NCI-H524 (cell line): ENCODE data around the gene MMP23B.
"Not testable (repeated sequence)": the region's sequence is repeated elsewhere in the genome, so short reads cannot be mapped to it uniquely, and the experiment has no call there.

Experiments
- DNase-seq, 2 experiments: peaks; one replicate each; lab custom pipeline; 2025; lab: John Stamatoyannopoulos, UW

The MMP23B gene

DNA sequence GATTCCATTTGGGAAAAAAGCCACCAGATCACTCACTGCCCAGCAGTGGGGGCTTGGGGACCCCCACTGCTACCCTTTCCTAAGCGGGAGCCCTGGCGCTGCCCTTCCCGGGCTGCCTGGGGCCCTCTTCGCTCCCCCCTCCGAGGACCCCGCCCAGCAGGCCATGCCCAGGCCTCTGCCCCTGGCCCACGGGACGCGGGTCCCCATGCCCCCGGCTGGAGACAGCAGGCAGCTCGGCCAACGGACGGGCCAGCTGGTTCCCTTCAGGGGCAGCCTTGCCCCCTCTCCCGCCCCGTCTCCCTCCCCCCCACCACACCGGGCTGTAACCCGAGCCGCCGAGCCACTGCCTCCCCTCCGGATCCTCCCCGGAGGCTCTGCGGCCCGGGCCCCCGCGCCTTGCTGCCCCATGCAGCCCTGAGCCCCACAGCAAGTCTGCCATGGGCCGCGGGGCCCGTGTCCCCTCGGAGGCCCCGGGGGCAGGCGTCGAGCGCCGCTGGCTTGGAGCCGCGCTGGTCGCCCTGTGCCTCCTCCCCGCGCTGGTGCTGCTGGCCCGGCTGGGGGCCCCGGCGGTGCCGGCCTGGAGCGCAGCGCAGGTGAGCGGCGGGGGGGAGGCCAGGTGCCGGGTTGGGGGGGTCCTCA, at the start of gene MMP23B:
Gene MMP23B, plus strand, starts transcription at position 392 of the 639 bp plus-strand sequence. Its CDS starts 46 bp downstream, at position 438.
- DNase-seq, result peak in 1 of 2 experiments; percentile 30

DNA sequence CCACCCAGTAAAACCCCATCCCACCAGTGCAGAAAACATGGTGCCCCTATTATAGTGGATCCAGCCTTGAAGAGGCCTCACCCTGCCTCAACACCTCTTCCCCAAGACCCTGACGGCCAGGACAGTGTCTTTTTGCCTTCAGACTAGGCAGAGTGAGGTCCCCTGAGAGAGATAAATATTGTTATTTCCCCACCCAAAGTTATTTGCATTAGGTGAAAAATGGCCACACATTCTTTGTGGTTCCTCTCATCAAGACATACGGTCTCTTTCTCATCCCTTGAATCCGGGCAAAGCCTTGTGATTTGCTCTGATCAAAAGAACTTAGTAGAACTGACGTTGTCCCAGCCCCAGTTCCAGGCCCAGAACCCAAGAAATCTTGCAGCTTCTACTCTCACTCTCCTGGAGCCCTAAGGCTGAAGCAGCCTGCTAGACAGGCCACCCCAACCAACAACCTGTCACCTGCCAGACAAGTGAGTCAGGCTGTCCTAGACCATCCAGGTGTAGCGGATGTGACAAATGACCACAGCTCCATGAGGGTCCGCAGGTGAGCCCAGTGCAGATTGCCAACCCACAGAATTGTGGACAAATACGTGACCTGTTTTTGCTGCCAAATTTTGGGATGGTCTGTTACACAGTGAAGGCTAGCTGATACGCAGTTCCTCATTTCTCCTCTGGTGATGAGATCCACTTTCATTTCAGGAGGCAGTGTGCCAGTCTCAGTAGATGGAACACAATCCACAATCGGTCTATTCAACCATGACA, 49.2 kb upstream of the MMP23B start:
- DNase-seq, result no peak

DNA sequence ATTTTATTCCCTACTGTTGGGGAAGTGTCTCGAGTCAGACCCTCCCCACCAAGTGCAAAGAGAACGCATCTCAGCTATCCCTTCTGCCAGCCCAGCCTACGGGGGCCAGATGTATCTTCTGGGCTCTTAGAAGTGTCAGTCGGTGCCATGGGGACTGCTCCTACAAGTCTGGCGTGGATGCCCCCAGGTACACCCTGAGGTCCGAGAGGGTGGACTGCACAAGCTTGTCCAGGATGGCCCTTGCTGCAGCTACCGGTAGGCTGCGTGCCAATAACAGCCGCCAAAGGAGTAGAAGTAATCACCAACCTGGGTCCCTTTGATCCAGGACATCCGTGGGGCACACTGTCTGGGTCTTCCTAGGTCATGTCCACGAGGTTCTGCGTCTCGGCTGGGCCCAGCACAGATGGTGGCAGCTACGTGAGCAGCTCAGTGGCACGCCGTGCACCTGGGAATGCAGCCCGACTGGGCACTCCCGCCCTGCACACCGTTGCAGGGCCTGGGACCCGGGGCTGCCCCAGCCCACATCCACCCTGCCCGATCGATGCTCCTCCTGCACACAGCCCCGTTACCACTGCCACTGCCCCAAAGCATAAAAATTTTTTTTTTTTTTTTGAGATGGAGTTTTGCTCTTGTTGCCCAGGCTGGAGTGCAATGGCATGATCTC, 48.5 kb upstream of the MMP23B start:
- no peak for DNase-seq

DNA sequence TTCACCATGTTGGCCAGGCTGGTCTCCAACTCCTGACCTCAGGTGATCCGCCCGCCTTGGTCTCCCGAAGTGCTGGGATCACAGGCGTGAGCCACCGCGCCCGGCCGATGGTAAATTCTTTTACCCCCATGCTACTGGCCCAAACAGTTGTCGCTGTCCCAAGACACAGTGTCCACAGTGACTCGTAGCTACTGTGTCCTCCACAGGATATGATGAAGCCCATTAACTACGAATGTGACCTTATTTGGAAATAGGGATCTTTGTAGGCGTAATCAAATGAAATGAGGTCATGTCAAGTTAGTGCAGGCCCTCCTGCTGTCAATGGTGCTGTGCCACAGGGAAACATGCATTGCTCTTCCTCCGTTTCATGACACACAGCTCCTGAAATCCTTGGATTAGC, 40.5 kb upstream of the MMP23B start:
- DNase-seq, result no peak

DNA sequence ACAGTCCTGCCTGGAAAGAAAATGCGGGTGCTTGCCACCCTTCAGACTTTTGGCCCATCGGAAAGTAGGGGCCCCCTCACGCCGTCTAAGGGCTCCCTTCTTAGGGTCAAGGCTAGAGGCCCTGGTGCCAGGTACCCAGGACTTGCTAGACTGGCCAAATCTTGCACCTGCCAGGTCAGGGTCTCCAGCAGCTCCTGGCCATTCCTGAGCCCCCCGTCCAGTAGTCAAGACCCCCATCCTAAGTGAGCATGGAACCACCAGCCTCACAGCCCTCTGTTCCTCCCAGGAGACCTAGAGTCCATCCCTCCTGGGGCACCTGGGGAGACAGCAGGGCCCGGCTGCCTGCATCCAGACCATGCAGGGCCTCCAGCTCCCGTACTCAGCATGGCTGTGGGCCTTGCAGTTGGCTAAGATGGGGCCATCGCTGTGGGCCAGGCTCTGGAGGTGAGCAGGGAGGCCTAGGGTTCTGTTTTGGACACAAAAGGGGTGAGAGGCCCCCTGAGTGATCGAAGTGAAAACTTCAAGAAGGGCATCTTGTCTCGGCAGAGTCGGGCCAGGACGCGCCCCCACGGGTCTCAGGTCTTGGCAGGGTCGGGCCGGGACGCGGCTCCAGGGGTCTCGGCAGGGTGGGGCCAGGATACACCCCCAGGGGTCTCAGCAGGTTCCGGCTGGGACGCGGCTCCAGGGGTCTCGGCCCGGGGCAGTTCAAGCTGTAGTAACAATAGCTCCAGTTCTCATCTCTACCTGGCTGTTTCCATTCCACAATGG, 38.0 kb upstream of the MMP23B start:
- no peak for DNase-seq

DNA sequence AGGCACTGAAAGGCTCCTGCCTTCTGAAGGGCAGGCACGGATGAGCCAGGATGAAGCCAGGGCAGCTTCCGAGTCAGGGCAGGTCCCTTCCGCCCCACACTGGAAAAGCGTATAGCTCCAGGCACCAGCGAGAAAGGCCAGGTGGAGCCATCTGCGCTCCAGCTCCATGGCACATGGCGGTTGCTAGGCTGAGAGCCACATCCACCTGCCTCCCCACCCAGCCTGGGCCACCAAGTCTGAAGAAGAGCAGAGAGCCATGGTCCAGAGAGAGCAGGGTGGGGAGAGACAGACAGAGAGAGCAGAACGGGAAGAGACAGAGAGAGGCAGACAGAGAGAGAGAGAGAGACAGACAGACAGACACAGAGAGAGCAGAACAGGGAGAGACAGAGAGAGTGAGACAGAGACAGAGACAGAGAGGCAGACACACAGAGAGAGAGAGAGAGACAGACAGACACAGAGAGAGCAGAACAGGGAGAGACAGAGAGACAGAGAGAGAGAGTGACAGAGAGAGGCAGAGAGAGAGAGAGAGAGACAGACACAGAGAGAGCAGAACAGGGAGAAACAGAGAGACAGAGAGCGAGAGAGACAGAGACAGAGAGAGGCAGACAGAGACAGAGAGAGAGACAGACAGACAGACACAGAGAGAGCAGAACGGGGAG, 37.2 kb upstream of the MMP23B start:
- peak in 1 of 2 experiments; percentile 38 for DNase-seq

DNA sequence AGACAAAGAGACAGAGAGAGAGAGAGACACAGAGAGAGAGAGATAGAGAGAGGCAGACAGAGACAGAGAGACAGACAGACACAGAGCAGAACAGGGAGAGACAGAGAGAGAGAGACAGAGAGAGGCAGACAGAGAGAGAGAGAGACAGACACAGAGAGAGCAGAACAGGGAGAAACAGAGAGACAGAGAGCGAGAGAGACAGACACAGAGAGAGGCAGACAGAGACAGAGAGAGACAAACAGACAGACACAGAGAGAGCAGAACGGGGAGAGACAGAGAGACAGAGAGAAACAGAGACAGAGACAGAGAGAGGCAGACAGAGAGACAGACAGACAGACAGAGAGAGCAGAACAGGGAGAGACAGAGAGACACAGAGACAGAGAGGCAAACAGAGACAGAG, 36.6 kb upstream of the MMP23B start:
- DNase-seq, result not testable (repeated sequence)

DNA sequence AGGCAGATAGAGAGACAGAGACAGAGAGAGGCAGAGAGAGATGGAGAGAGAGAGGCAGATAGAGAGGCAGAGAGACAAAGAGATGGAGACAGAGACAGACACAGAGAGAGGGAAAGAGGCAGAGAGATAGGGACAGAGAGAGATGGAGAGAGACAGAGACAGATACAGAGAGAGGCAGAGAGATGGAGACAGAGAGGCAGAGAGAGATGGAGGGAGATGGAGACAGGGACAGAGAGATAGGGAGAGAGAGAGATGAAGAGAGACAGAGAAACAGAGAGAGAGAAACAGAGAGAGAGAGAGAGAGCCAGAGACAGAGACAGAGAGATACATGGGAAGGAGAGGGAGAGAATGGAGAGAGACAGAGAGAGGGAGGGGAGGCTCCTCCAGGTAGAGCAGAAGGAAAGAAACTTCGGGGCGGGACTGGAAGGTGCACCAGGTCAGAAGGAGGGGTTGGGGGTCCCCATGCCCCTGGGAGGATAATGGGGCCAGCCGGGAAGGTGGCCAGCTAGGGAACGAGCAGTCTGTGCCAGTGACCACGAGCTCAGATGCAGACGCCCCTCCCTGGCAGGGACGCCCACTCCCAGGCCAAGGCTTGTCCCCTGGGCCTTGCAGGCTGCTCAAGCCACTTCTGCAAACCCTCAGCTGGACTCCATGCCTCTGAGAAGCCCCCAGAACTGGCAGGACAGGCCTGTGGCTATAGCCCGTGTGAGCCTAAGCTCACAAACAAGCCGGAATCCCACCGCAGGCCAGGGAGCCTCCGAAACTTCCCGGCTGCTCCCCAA, 35.3 kb upstream of the MMP23B start:
- DNase-seq, result no peak

DNA sequence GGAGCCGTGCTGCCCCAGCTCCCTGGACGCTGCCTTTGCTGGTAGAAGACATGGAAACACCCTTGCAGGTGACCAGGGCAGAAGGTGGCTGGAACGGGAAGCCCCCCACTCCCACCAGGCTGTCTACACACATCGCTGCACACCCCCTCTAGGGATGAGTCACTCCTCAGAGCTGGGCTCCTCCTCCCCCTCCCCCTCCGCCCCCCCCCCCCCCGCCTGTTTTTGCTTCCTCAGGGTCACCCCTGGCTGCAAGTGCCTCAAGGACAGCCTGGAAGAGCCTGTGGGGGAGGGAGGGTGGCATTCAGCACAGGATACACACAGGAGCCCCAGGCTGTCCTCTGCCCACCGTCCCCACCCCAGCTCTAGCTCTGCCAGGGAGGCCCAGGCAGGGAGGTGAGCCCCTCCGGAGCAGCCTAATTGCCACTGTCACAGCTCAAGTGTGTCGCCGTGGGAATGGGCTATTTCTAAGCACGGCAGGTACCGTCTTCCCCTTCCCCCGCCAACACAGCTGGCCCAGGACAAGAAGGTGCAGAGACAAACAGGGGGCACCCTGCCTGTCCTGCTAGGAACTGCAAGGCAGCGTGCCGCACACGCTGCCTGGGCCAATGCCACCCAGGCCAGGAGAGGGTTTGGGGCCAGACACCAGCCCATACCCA, 34.6 kb upstream of the MMP23B start:
- peak in 1 of 2 experiments; percentile 39 for DNase-seq

DNA sequence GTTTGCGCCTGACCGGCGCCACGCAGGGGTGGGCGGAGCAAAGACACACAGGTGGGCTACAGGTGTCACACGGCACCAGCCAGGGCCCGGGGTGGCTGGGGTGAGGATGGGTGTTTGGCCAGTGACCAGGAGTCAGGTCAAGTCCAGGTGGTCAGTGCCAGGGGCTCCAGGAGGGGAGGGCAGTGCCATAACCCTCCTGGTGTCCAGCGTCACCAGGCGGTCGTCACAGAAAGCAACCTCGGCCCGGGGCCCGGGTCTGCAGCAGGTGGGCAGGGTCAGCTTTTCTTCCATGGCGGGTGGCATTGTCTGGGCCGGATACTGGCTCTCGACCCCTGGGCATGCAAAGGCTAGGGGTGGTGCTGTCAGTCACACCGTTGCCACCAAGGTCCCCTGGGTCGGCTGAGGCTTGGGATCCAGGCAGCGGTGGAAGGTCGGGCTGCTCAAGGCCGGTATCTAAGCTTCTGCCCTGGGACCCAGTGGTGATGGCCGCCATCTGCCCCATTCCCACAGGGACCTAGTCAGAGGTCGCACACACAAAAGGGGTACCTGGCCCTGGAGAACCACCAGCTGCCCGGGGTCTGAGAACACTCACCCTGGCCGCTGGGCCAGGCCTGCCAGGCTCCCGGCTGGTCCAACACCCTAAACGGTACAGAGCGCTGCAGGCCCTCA, 33.8 kb upstream of the MMP23B start:
- no peak for DNase-seq

DNA sequence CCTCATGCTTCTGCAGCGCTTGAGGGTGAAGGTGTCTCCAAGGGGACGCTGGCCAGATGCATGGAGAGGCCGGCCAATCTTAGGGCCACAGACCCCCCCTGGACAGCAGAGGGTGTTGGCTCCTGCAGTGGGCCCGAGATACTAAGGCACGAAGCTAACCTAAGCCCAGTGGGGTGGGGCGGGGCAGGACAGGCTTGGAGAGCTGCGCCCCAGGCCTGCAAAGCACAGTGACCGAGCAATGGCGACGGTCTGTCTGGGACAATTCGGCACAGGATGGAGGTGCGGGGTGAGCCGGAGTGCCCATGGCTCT, 33.3 kb upstream of the MMP23B start:
- DNase-seq, result no peak

DNA sequence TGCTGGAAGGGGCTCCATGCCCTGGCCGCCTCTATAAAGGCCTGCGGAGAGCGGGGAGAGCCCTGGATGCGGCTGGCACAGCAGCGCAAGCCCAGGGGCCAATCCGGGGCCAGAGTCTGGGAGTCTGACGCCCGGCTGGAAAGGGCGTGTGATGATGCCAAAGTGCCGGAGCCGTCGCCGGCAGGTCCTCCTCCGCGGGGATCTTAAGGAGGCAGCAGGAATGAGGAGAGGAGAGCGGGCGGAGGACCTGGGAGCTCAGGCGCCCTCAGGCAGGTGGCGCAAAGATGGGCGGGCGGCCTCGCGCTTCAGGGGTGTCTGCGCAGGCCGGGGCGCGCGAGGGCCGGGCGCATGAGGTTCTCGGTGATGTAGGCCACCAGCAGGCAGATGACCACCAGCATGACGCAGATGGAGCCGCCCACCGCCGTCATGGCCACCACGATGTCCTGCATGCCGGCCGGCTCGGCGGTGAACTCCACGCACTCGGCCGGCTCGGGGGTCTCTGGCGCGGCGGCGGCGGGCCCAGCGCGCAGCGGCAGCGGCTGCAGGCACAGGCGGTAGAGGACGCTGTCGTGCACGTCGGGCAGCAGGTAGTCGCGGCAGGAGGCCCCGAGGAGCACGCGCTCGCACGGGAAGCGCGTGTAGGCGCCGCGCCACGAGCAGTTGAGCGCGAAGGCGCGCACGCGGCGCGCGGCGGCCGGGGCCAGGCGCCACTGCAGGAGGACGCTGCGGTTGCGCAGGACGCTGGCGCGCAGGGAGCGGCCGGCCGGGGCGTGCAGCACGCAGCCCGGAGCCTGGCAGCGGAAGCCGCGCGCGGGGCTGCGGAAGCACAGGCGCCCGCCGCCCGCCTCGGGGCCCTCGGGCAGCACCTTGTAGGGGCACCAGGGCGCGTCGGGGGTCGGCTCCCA, 32.7 kb upstream of the MMP23B start:
- DNase-seq, result peak in 1 of 2 experiments; percentile 34

DNA sequence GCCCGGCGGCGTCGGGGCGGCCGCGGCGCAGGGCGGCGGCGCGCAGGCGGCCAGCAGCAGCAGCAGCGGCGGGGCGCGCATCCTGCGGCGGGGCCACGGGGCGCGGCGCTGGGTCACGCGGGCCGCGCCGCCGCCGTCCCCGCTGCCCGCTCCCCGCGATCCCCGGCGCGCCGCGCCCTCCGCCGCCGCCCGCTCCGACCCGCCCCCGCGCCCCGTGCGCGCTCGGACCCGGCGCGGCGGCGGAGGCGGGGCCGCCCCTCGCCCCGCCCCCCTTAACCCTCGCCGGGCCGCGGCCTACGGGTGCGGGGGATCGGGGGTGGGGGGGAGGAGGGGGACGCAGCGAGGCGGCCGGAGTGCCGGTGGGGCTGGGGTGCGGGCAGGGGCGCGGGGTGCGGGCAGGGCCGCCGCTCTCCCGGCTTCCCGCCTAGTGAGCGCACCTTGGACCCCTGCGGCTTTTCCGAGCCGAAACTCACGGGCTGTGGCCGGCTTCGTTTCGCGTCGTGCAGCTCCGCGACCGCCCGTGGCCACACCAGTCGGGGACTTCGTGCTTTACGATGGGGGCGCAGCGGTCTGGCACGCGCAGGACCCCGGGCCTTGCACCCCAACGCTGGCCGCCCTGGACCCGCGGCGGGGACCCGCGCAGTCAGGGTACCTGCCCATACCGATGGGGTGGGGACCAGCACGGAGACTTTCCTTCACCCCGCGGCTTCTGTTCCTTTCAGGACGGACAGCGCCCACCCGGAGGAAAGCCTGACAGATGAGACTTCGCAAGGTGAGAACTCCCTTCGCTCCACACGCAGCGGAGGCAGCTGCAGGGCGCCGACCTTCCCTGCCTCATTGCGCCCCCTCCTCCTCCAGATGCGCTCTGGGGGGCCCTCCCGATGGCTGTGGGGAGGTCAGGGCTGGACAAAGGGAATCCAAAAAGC, 31.8 kb upstream of the MMP23B start, which contains the start of gene FNDC10:
Gene FNDC10, minus strand, starts transcription at position 201 of the 926 bp plus-strand sequence. Its CDS starts 120 bp downstream, at position 81.
- DNase-seq, result no peak

DNA sequence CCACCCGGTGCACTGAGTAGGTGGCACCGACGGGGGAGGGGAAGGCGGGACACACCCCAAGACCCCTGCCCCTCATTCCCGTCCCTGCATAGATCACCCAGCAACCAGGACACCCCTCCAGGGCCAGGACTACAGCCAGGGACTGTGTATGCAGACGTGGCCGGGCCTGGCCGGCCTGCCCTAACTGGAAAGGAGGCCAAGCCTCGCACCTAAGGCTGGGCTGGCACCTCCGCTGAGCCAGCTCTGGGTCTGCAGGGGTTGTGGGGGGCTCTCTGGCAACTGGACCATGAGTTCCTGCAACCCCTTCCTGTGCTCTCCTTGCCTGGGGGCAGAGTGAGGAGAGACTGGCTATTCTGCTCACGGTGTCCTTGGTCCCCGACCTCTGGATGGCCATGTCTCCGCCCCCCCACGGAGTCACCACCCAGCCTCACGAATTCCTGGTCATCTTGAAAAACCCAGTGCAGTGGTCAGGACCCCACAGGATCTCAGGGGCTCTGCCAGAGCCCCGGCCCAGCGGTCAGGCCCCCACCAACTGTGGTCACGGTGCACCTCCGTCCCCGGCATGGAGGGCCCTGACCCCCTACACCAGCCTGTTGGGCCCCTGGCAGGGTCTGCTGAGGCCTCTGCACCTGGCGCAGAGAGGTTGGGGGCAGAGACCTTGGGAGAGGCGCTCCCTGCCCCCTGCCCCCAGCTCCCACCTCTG, 31.0 kb upstream of the MMP23B start:
- DNase-seq, result no peak

DNA sequence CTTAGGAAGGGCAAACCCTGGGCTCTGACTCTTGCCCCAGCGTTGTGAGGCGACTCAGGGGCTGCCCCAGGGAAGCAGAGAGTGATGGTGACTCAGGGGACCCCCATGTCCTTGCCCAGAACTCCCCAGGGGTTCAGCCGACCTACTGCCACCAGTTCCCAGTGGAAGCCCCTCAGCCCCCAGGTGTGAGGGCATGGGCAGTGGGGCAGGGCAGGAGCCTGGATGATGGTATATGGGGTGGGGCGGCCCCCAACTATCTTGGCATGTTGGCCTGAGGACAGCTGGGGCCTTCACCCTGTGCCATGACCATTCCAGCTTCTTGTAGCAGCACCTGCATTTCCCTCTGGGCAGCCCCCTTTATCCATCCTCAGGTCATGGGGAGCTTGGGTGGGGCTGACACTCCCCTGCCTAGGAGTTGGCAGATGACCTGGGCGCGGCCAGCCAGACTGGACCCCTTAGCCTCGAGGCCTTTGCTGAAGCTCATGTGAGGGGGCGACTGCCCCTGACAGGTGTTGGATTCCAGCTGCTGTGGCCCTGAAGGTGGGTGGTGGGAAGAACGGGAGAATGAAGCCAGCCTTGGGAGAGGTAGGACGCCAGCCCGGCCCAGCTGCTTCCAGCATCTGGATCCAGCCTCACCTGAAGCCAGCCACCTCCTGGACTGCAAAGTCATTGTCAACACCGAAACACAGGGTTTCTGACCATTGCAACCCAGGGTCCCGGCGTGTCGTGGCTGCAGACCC, 30.2 kb upstream of the MMP23B start:
- DNase-seq, result no peak

DNA sequence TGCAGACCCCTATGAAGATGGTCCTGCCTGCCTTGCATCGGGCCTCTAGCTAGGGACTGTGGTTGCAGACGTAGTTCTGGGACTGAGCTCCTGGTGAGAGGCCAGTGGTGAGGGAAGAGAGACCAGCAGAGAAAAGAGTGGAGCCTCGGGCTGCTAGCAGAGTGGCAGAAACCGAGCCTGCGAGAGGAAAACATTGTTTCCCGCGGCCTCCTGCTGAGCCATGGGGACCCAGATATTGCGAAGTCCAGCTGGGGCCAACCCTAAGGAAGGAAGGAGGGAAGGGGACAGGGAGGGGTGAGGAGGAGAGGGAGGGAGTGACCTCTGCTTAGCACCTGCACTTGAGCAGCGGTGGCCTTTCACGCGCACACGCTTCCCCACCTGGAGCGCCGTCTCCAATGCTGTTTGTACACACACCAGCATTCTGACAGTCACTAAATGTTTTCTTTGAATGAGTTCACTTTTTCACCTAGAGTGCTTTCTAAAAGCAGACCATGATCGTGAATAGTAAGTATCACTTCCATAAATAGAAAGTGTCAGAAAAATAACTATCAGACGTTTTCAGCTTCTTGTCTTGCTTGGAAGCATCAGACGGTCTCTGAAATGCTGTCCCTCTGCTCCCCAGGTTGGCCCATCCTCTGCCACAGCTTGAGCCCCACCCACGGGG, 29.5 kb upstream of the MMP23B start:
- no peak for DNase-seq
